ENCODE data around the gene POLR3H.

- no peak for TF ChIP-seq EZH2 (IDR thresholded peaks at IDR 0.05; ENCODE audit: borderline replicate concordance, low read depth, low read length, severe bottlenecking)
- TF ChIP-seq CTCF (IDR thresholded peaks at IDR 0.05; ENCODE audit: borderline replicate concordance, extremely low read depth, low read length, poor library complexity, severe bottlenecking), result no peak
These were observed 15.8 kb upstream of the POLR3H start for GRCh38 chr22:41560095-41560471.

All from DND-41 (cell line).